GM18868 (cell line): ENCODE data around the gene POLD3.
"Not testable (repeated sequence)": the region's sequence is repeated elsewhere in the genome, so short reads cannot be mapped to it uniquely, and the experiment has no call there.

Source experiments
- ATAC-seq: cut with Tn5 transposase; IDR thresholded peaks from one replicate; pipeline ENCODE4 v1.9.1; 2021; ENCODE audit warnings: mild to moderate bottlenecking, moderate library complexity; ENCODE audit not compliant: unreplicated experiment

POLD3 gene

DNA sequence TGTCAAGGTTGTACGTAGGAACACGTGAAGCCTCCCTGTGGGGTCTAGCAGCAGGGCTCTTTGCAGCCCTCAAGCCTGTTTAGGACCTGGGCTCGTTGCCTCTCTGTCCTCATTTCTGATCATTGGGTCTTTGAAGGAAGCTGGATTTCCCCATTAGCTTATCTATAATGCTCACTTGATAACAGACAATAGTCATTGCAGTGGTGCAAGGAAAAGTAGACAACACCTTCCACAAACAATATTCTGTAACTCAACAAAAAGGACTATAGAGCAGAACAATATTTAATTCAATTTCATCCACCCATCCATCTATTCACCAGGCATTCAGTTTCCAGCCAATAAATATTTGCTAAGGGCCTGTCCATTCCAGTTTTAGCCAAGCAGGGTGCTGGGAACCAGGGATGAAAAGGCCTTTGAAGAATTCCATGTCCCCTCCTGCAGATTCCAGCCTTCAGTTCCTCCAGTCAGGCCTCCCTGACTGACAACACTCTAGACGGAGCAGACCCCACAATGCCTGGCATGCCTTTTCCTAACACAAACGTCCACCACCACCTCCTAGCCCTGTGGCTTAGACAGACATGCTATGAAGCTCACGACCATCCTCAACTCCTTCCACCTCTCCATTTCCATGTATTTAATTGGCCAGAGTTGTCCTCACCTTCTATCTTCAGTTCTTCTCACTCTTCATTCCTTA, 12.7 kb upstream of the POLD3 start:
- no peak for ATAC-seq

GRCh38 chr11:74581954-74582547, 10.3 kb upstream of the POLD3 start:
- ATAC-seq = no peak

- ATAC-seq = no peak
Measured at GRCh38 chr11:74583024-74583624, 9.3 kb upstream of the POLD3 start.

GRCh38 chr11:74590492-74590891, 1.9 kb upstream of the POLD3 start:
- ATAC-seq = not testable (repeated sequence)

DNA sequence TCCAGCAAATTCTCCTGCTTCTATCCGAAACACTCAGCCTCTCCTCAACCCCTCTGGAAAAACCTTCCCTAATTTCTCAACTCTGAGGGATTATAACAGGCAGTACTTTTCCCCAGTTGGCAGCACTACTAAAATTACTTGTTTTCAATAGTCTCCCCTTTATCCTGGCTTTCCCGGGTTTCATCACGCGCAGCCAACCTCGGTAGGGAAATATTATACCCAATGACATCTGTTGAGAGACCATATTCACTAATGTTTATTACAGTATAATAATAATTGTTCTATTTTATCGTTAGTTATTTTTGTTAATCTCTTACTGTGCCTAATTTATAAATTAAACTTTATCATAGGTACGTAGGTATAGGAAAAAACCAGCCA, 330 bp upstream of the POLD3 start:
- ATAC-seq = peak; percentile 7

GRCh38 chr11:74593463-74593862, 1.1 kb downstream of the POLD3 start:
- no peak for ATAC-seq

- no peak for ATAC-seq
Measured at GRCh38 chr11:74602637-74603556, 10.5 kb downstream of the POLD3 start.

GRCh38 chr11:74603845-74604244, 11.5 kb downstream of the POLD3 start:
- no peak for ATAC-seq

GRCh38 chr11:74604311-74604710, 11.9 kb downstream of the POLD3 start:
- no peak for ATAC-seq

DNA sequence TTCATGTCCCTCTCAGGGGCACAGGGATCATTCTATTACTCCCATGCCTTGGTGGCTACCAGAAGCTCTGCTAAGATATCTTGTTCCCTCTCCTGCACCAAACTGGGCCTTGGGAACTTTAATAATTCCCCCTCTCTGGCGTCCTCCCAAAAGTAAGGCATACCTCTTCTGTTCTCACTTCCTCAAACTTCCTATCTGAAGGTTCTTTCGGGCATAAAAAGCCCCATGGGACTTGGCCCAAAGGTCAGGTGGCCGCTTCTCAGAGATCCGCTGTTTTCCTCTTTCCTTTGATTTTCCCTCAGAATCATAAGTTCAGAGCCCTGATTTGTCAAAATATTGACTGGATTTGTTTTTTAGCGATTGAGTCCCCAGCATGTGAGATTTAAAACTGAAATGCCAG, 13.0 kb downstream of the POLD3 start:
- ATAC-seq = no peak

- no peak for ATAC-seq
Measured at GRCh38 chr11:74608431-74608830, 16.0 kb downstream of the POLD3 start.

DNA sequence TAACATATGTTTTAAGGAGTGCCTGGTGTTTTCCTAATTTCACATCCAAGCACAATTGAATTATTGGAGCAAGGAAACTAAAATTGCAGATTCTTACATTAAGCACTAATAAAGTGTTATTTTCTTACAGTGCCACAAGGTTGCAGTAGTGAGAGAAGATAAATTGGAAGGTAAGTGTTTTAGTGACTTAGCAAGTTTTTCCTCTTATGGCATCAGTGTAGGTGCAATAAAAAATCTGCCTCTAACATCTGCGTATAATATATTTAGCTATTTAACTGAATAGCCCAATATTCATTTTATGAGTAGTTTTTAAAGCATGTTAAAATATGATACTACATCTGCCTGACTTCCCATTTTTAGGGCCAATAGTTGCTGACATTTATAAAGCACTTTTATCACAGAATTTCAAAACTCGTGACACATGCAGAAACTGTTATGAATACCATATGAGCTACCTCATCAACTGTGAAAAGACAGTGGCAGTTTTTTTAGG, 19.0 kb downstream of the POLD3 start:
- ATAC-seq = no peak

DNA sequence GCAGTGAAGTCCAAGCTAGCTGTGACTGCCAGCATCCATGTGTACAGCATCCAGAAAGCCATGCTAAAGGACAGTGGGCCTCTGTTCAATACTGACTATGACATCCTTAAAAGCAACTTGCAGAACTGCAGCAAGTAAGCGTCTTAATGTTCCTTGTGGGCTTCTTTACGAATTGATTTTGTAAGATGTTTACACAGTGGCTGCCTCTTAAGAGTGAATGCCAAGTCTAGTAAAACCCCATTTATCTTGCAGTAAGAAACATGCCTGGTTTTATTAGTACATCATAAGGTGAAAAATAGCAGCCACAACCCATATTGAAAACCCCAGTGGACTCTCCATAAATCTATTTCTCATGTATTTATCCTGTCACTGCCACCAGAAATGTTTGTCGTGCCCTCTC, 20.5 kb downstream of the POLD3 start:
- ATAC-seq = no peak

DNA sequence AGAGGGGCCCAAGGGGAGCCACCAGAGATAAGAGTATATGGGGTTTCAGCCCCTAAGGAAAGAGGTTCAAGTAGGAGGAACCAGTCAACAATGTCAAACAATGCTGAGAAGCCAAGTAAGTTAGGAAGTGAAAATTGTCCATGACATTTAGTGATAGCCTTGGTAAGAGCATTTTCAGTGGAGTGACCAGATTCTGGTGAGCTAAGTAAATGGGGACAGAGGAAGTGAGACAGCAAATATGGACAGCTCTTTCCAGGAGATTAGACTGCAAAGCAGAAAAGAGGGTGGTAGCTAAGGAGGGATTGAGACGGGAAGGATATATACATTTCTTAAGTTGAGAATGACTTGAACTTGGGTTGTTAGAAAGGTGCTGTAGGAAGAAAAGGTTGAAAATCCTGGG, 22.9 kb downstream of the POLD3 start:
- no peak for ATAC-seq

DNA sequence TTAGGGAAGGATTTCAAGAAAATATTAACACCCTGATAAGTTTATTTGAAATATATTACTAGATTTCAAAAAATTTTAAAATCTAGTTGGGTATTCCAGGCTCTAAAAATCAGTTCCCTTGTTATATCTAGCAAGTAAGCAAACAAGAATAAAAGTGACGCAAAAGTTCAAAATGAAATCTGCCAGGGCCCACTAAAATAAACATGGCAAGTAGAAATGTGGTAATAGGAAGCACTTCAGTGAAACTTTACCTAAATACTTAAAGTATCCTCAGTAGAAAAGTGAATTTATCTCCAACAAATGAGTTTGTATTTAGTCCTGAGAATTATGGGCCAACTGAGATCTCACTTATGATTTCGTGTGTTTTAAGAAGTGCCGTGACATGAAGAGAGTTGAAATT, 23.6 kb downstream of the POLD3 start:
- ATAC-seq = no peak

DNA sequence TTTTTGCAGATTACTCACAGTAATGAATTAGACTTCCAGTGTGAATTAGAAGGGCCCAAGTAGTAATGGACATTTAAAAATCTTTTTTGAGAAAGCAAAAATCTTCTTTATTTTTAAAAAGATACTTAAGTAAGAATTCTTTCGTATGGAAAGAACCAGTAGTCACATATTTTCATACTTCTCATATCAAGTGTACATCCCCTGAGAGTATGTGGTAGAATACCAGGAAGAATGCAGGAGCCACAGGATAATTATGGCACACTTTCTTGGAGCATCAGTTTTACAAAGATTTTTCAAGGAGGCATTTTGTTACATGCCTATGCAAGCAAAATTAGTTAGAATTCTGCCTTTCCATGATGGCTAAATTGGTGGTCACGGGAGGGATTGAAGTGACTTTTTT, 28.1 kb downstream of the POLD3 start:
- no peak for ATAC-seq

- no peak for ATAC-seq
Measured at GRCh38 chr11:74626130-74626529, 33.7 kb downstream of the POLD3 start.

DNA sequence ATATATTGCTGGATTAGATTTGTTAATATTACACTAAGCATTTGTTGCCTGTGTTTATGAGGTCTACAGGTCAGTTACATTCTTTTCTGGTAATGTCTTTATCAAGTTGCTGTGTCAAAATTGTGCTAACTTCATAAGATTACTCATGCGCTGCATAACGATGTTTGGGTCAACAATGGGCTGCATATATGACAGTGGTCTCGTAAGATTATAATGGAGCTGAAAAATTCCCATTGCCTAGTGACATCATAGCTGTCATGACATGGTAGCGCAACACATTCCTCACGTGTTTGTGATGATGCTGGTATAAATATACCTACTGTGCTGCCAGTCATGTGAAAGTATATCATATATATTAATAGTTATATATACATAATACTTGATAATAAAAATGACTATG, 34.2 kb downstream of the POLD3 start:
- ATAC-seq = no peak

- ATAC-seq = no peak
Measured at GRCh38 chr11:74627381-74627780, 35.0 kb downstream of the POLD3 start.

DNA sequence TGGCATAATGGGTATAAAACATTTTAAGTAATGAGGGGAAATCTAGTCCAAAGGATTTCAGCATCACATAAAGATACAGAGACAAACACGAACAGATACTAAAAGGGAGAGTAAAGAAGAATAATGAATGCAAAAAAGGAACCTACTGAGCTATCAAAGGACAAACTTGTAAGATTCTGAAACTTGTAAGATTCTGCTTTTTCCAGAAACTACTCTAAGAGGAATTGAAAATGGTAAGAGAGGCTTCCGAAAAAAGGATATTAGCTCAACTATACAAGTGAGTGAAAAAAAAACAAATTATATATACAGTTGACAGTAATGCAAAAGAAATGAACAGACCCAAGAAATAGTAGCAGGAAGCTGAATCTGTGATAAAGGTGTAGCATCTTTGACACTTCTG, 37.7 kb downstream of the POLD3 start:
- no peak for ATAC-seq
